Hepatocyte (in vitro differentiated cells): ENCODE results near the gene HEPN1.

ENCODE experiments used
- EZH2 ChIP-seq: fragments of 200-600 bp; sonication (generic); IDR thresholded peaks from 2 replicates; pipeline ENCODE4 v1.6.1; 2016; ENCODE audit warnings: antibody characterized with exemption, mild to moderate bottlenecking, borderline replicate concordance
- TF ChIP-seq, protein P1 (sequence below): fragments of 200-600 bp; sonication (generic); IDR thresholded peaks from 2 replicates; pipeline ENCODE4 v1.5.1; 2016; ENCODE audit warnings: antibody characterized with exemption, mild to moderate bottlenecking; ENCODE audit not compliant: poor library complexity

DNA sequence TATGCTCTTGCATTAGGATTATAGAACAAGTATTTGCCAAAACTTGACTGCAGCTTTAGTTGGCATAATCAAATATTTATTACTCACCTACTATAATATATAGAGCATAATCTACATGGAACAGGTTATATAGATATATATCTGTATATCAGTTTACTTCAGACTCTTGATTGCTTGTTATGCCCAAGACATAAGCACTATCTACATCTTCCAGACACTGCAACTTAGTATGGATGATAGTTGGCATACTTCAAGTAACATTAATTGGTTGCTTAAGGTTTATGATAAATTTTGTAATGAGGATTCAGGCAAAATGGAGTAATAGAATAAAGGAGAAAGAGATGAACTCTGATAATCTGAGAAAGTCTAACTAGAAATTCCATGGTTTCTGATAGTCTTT is 36.0 kb downstream of the HEPN1 start:
- TF ChIP-seq, protein P1, sequence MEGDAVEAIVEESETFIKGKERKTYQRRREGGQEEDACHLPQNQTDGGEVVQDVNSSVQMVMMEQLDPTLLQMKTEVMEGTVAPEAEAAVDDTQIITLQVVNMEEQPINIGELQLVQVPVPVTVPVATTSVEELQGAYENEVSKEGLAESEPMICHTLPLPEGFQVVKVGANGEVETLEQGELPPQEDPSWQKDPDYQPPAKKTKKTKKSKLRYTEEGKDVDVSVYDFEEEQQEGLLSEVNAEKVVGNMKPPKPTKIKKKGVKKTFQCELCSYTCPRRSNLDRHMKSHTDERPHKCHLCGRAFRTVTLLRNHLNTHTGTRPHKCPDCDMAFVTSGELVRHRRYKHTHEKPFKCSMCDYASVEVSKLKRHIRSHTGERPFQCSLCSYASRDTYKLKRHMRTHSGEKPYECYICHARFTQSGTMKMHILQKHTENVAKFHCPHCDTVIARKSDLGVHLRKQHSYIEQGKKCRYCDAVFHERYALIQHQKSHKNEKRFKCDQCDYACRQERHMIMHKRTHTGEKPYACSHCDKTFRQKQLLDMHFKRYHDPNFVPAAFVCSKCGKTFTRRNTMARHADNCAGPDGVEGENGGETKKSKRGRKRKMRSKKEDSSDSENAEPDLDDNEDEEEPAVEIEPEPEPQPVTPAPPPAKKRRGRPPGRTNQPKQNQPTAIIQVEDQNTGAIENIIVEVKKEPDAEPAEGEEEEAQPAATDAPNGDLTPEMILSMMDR, result no peak
- no peak for TF ChIP-seq EZH2
